GM19467 (cell line): Measurements from ENCODE around the gene PLEKHN1.
"Not testable (repeated sequence)": the region's sequence is repeated elsewhere in the genome, so short reads cannot be mapped to it uniquely, and the experiment has no call there.

Experiments used
- ATAC-seq: cut with Tn5 transposase; IDR thresholded peaks from one replicate; pipeline ENCODE4 v1.9.1; 2021; ENCODE audit warnings: mild to moderate bottlenecking, moderate library complexity; ENCODE audit not compliant: unreplicated experiment

Gene PLEKHN1

GRCh38 chr1:1005774-1006304, 39.6 kb downstream of the PLEKHN1 start:
- ATAC-seq: no peak

- ATAC-seq: no peak
Measured at GRCh38 chr1:1006305-1007159, 40.2 kb downstream of the PLEKHN1 start.

- ATAC-seq: not testable (repeated sequence)
Measured at GRCh38 chr1:1010131-1010530, 43.8 kb downstream of the PLEKHN1 start.

GRCh38 chr1:1011396-1011949, 45.2 kb downstream of the PLEKHN1 start:
- no peak for ATAC-seq

- not testable (repeated sequence) for ATAC-seq
Measured at GRCh38 chr1:1012736-1013104, 46.4 kb downstream of the PLEKHN1 start.

- peak; percentile 73 for ATAC-seq
Measured at GRCh38 chr1:1013105-1013921, 47.0 kb downstream of the PLEKHN1 start, which contains the start of gene ISG15. TSS of gene ISG15 (plus strand) at chr1:1013497. CDS start at chr1:1013574, 77 bp downstream.

- no peak for ATAC-seq
Measured at GRCh38 chr1:1013922-1014648, 47.8 kb downstream of the PLEKHN1 start.

- no peak for ATAC-seq
Measured at GRCh38 chr1:1014799-1015681, 48.8 kb downstream of the PLEKHN1 start.

GRCh38 chr1:1017397-1018320, 51.4 kb downstream of the PLEKHN1 start:
- ATAC-seq: not testable (repeated sequence)

GRCh38 chr1:1018321-1018685, 52.0 kb downstream of the PLEKHN1 start:
- ATAC-seq: not testable (repeated sequence)

GRCh38 chr1:1019122-1019999, 53.1 kb downstream of the PLEKHN1 start:
- peak; percentile 62 for ATAC-seq

GRCh38 chr1:1020000-1020404, 53.7 kb downstream of the PLEKHN1 start, which contains the start of gene AGRN:
TSS of gene AGRN (plus strand) at chr1:1020120. CDS start at chr1:1020173, 53 bp downstream.
- ATAC-seq: peak; percentile 32

GRCh38 chr1:1020415-1021009, 54.2 kb downstream of the PLEKHN1 start:
- ATAC-seq: peak; percentile 13

GRCh38 chr1:1021010-1021919, 55.0 kb downstream of the PLEKHN1 start:
- ATAC-seq: no peak

- no peak for ATAC-seq
Measured at GRCh38 chr1:1021920-1022259, 55.6 kb downstream of the PLEKHN1 start.
